ENCODE data around the gene KIAA0319L. TPM values are rescaled to one million over a fixed set of nuclear protein-coding genes. Genes with fewer than 3 reads are reported as not detected.
A peak's percentile ranks its signal among the peaks of the same experiment; 100 is the strongest.

KIAA0319L gene
- total RNA-seq, 1 donor from 2014 or later = 79.6 TPM

DNA sequence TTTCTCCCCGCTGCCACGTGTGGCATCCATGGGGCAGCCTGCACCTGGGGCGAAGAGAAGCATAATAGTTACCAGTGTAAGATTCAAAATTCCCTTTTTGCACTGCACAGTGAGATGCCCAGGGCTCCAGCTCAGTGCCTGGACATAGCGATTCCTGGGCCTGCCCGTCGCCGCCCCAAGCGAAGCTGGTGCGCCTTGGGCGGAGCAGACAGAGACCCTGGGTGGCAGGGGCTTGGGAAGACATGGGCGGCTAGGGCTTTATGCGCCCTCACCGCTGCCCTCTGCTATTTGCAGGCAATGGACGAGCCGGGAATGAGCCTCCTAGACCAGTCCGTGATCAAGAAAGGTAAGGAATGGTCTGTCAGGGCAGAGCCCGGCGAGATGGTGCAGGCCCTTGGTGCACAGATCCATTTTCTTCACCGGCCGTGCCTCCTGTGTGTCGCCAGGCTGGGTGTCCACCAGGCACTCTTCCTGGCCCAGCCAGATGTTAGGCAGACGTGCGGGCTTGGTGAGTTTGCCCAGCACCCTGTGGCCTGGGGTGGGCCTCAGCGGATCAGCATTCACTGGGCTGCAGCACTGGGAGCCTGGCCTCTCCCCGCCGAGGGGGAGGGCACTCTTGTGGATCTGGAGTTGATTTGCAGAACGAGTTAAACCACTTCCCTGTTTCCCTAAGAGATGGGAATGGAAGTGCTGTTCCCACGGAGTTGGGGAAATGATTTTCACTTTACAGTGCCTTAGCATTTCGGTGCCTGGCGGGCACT lies 17.6 kb upstream of the KIAA0319L start:
- TF ChIP-seq, protein P1, sequence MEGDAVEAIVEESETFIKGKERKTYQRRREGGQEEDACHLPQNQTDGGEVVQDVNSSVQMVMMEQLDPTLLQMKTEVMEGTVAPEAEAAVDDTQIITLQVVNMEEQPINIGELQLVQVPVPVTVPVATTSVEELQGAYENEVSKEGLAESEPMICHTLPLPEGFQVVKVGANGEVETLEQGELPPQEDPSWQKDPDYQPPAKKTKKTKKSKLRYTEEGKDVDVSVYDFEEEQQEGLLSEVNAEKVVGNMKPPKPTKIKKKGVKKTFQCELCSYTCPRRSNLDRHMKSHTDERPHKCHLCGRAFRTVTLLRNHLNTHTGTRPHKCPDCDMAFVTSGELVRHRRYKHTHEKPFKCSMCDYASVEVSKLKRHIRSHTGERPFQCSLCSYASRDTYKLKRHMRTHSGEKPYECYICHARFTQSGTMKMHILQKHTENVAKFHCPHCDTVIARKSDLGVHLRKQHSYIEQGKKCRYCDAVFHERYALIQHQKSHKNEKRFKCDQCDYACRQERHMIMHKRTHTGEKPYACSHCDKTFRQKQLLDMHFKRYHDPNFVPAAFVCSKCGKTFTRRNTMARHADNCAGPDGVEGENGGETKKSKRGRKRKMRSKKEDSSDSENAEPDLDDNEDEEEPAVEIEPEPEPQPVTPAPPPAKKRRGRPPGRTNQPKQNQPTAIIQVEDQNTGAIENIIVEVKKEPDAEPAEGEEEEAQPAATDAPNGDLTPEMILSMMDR (IDR thresholded peaks at IDR 0.05) = no peak
- ATAC-seq = peak; percentile 8 to 15
- peaks cover 44% of the 10 kb centered on the region for H3K4me1 ChIP-seq
- H3K9me3 ChIP-seq = no peaks in the 10 kb centered on the region
- H3K4me3 ChIP-seq = no peak overlapping the region
- DNase-seq = no peak
- H3K36me3 ChIP-seq = no peaks in the 10 kb centered on the region
- peaks cover 37% of the 10 kb centered on the region for H3K27me3 ChIP-seq (ENCODE audit: low read depth)
- H3K27ac ChIP-seq = no peak overlapping the region
- intact Hi-C loops (cut with DNase I) = no loop called here

DNA sequence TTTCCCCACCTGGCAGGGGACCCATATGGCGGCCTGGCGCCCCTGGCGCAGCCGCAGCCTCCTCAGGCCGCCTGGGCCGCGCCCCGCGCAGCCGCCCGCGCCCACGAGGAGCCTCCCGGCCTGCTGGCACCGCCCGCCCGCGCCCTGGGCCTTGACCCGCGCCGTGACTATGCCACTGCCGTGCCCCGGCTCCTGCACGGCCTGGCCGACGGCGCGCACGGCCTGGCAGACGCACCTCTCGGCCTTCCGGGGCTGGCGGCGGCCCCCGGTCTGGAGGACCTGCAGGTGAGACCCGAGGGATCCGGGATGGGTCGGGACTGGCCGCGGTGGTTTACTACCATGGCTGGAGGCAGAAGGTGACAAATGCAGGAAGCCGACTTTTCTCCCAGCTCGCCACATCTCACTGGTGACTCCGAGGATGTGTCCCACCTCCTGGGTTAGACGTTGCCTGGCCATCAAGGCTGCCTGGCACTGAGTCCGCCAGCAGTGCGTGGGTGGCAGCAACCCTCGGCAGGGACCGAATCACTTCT lies 17.0 kb upstream of the KIAA0319L start:
- no peaks in the 10 kb centered on the region for H3K9me3 ChIP-seq
- H3K27me3 ChIP-seq (ENCODE audit: low read depth) = peaks cover 37% of the 10 kb centered on the region
- DNase-seq (no peak), ATAC-seq (no peak)
- no peaks in the 10 kb centered on the region for H3K36me3 ChIP-seq
- H3K4me3 ChIP-seq = peak overlapping the region; percentile 63
- TF ChIP-seq, protein P1 (IDR thresholded peaks at IDR 0.05) = no peak
- intact Hi-C loops (cut with DNase I) = no loop called here
- peaks cover 44% of the 10 kb centered on the region for H3K4me1 ChIP-seq
- H3K27ac ChIP-seq = no peak overlapping the region

DNA sequence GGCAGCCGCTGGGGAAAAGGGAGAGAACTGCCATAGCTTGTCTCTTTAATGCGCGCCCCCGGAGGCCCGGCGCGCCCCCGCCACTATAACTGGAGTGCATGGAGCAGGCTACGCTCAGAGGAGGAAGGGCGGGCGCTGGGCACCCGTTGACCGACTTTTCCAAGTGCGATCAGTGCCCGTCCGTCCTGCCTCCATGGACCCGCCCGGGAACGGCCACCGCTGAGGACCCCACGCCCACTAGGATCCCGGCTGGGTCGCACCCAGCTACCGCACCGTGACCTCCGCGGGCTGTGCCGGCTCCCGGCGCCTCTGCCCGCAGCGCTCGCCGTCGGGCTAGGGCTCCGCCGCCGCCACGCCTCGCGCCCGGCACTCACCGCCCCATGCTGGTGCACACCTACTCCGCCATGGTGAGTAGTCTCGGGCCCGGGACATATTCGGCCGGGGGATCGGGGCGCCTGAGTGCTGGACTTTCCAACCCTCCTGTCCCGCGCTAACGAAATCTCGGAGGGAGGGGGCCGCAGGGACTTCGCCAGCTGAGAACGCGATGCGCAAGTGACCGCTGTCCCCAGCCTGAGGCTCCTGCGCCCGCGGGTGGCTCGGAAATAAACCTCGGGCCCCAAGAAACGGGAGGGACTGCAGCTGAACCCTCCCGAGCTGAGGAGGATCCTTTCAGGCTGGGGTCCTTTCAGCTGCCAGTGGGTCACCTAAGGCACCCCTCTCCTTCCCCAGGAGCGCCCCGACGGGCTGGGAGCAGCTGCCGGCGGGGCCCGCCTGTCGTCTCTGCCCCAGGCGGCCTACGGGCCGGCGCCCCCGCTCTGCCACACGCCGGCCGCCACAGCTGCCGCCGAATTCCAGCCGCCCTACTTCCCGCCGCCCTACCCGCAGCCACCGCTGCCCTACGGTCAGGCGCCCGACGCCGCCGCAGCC lies 16.3 kb upstream of the KIAA0319L start, which contains the start of gene TFAP2E:
TSS of gene TFAP2E (plus strand) at position 117 of the 927 bp plus-strand sequence. CDS start at position 381, 264 bp downstream.
- Histone ChIP-seq H3K4me1 (peaks cover 44% of the 10 kb centered on the region), H3K27me3 (ENCODE audit: low read depth) (peaks cover 37% of the 10 kb centered on the region), H3K4me3 (peak within 1 kb of the TSS; percentile 63), H3K27ac (no peak within 1 kb of the TSS), H3K36me3 (no peaks in the 10 kb centered on the region), H3K9me3 (no peaks in the 10 kb centered on the region)
- TF ChIP-seq, protein P1 (IDR thresholded peaks at IDR 0.05) = no peak
- DNase-seq = peak; percentile 82
- intact Hi-C loops (cut with DNase I) = no loop called here
- peak; percentile 69 to 78 for ATAC-seq

DNA sequence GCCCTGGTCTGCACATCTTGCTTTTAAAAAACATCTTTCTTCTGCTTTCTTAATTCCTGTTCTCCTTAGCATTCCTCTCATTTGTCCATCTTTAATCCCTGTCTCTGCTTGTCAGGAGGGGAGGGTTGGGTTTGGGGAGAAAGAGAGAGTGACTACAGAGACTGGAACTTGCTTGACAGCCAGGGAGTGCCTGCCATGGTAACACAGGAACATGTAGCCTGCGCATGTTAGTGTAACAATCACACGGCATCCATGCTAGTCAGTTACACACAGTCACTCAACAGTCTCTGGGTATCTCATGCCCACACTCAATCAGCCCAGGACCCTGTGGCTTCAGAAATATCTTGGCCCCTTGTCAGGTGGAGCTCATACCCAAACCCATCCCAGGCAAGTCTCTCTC lies 15.1 kb upstream of the KIAA0319L start:
- TF ChIP-seq, protein P1 (IDR thresholded peaks at IDR 0.05) = no peak
- DNase-seq (no peak), ATAC-seq (no peak)
- intact Hi-C loops (cut with DNase I) = no loop called here
- H3K4me1 ChIP-seq = peaks cover 35% of the 10 kb centered on the region
- peaks cover 37% of the 10 kb centered on the region for H3K27me3 ChIP-seq (ENCODE audit: low read depth)
- no peak overlapping the region for H3K27ac ChIP-seq
- H3K36me3 ChIP-seq = no peaks in the 10 kb centered on the region
- H3K4me3 ChIP-seq = no peak overlapping the region
- no peaks in the 10 kb centered on the region for H3K9me3 ChIP-seq

DNA sequence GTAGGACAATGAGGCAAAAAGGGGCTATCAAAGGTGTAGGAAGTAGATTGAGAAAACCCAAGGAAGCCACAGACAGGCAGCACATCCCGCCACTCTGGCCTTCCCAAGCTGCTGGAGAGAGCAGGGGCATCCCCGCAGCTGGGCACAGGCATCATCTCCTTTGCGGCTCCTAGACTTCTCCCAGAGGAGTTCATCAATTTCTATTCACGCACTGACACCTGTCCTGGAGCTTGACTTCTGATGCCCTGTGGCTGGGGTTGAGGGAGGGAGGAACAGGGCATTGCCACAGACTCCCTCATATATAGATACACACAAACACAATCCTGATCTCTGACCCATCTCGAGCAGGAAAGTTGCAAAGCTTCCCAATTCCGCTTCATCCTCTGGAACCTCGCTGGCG lies 14.1 kb upstream of the KIAA0319L start:
- H3K4me3 ChIP-seq = no peak overlapping the region
- no peak overlapping the region for H3K27ac ChIP-seq
- peaks cover 27% of the 10 kb centered on the region for H3K27me3 ChIP-seq (ENCODE audit: low read depth)
- DNase-seq = no peak
- intact Hi-C loops (cut with DNase I) = no loop called here
- peaks cover 32% of the 10 kb centered on the region for H3K4me1 ChIP-seq
- TF ChIP-seq, protein P1 (IDR thresholded peaks at IDR 0.05) = no peak
- no peak for ATAC-seq
- no peaks in the 10 kb centered on the region for H3K9me3 ChIP-seq
- H3K36me3 ChIP-seq = no peaks in the 10 kb centered on the region
